Heart left ventricle (tissue), 16 donors: Measurements from ENCODE around the gene ZNF536. TPM values are rescaled to one million over a fixed set of nuclear protein-coding genes. Genes with fewer than 3 reads are reported as not detected.

Experiments used
- ATAC-seq, 4 donors: fragments of 200-7000 bp; cut with Tn5 transposase; one replicate each; pipeline ENCODE4 v1.9.1; 2020 to 2022; ENCODE audit warnings: moderate library complexity in 4 of 4, mild to moderate bottlenecking in 3 of 4, moderate number of reproducible peaks in 1 of 4
- DNase-seq, 5 donors: peaks; one replicate each; pipeline ENCODE4 v3.0.0-alpha.2; 2020
- H3K27ac ChIP-seq, 12 donors: fragments of 200-600 bp; sonication (generic) in 4 of 12; one replicate each; pipeline versions ENCODE4 v1.5.0 to v1.8.0; 2016 to 2022; ENCODE audit warnings: mild to moderate bottlenecking in 2 of 12
- H3K27me3 ChIP-seq, 9 donors: fragments of 200-600 bp; sonication (generic) in 2 of 9; one replicate each; pipeline versions ENCODE4 v1.5.1 to v1.8.0; 2016 to 2022; ENCODE audit warnings: mild to moderate bottlenecking in 3 of 9
- H3K36me3 ChIP-seq, 9 donors: fragments of 200-600 bp; sonication (generic) in 2 of 9; one replicate each; pipeline versions ENCODE4 v1.5.0 to v1.8.0; 2018 to 2022; ENCODE audit warnings: mild to moderate bottlenecking in 2 of 9
- H3K4me1 ChIP-seq, 12 donors: fragments of 200-600 bp; sonication (generic) in 4 of 12; one replicate each; pipeline versions ENCODE4 v1.5.0 to v1.8.0; 2016 to 2022; ENCODE audit warnings: mild to moderate bottlenecking in 3 of 12
- H3K4me3 ChIP-seq, 12 donors: fragments of 200-600 bp; sonication (generic) in 4 of 12; one replicate each; pipeline versions ENCODE4 v1.5.0 to v1.8.0; 2017 to 2022; ENCODE audit warnings: mild to moderate bottlenecking in 9 of 12, moderate library complexity in 4 of 12
- H3K9me3 ChIP-seq, 12 donors: fragments of 200-600 bp; sonication (generic) in 4 of 12; one replicate each; pipeline versions ENCODE4 v1.5.0 to v1.8.0; 2016 to 2022; ENCODE audit warnings: mild to moderate bottlenecking in 1 of 12
- CTCF ChIP-seq, 12 donors: fragments of 200-600 bp; sonication (generic) in 4 of 12; IDR thresholded peaks; one replicate each; pipeline versions ENCODE4 v1.5.0 to v1.8.0; 2018 to 2022; ENCODE audit warnings: antibody characterized with exemption in 12 of 12, mild to moderate bottlenecking in 5 of 12
- POLR2A ChIP-seq, 2 donors: fragments of 450-650 bp; IDR thresholded peaks; one replicate each; pipeline ENCODE4 v1.6.1; 2017; ENCODE audit warnings: antibody characterized with exemption in 2 of 2, mild to moderate bottlenecking in 2 of 2, moderate library complexity in 2 of 2
- WGBS, 4 donors: extraction: QIAGEN DNeasy Blood & Tissue Kit in 2 of 4; methylation state at CpG; one replicate each; pipeline versions ENCODE4 v1.1.5 to v1.1.7; 2013 to 2018; 5-methylcytosine and 5-hydroxymethylcytosine counted together
- intact Hi-C, 10 donors: fragments of 100-400 bp; cut with DNase I; formaldehyde crosslinking; loops; one replicate each; pipeline versions ENCODE4 v1.11.1 to v1.14.2; 2022
- polyA plus RNA-seq, 2 donors: library from polyadenylated mRNA; stranded (reverse); fragments of 200-250 nt; gene quantifications; one replicate each; pipeline ENCODE4 v1.2.3, GENCODE V29; 2013
- total RNA-seq, 9 donors: library from RNA; depleted of rRNA in 2 of 9; stranded (reverse); fragments of >200 nt in 2 of 9; fragmentation: NEBNext Ultra II Directional in 3 of 9; extraction: Animal tissue kit (Norgen Biotek cat#: 25700) in 3 of 9; gene quantifications; one replicate each; pipeline versions ENCODE4 v1.1.0 to v1.2.4, GENCODE V29; 2016 to 2023
- donor health status: ischemic (EF 13 %, LVEDD 7.1; RV severe dilation, severe dysfunction).
- donor health status: healthy with polysubstance abuse.
- donor health status: DM: no; HTN: yes; CAD: no.
- donor health status: DM: no; HTN: no; CAD: no.
- donor health status: ischemic (EF 25% LVEDD 6.9; RV normal size, moderate dysfunction).
- donor health status: ischemic (EF 25% LVEDD 5.7; RV mildly dilated, moderate dysfunction).
- donor health status: healthy.
- donor health status: DM: yes; HTN: yes; CAD: no.
- donor health status: ischemic (EF 35%, LVEDD 5.7; RV mildly dilated, moderate dysfunction).
- donor health status: nonischemic (EF 11% LVEDD 7.7; RV severe dilation, severe dysfunction).
- donor health status: DM: yes; HTN: yes; CAD: no.
- donor health status: PGD.
- donor health status: ischemic (EF 29% LVEDD 5.4; RV normal size, mild dysfunction).
- donor health status: nonischemic (EF 23%, LVEDD 6.1; RV moderate dilation, normal function).

ZNF536 gene
- total and polyA plus RNA-seq, 11 donors: 0.17 to 10.1 (median 2.0) TPM

GRCh38 chr19:30325676-30326392 lies 46.4 kb upstream of the ZNF536 start:
- Histone ChIP-seq H3K36me3 (no peaks in the 10 kb centered on the region), H3K27me3 (no peaks in the 10 kb centered on the region), H3K4me1 (peaks cover 0 to 13% (median 2%) of the 10 kb centered on the region in 12 donors), H3K4me3 (no peak overlapping the region), H3K9me3 (no peaks in the 10 kb centered on the region), H3K27ac (peak overlapping the region in 4 of 12 donors; percentile 19 to 51 (median 27))
- DNase-seq (peak in 4 of 5 donors; percentile 37 to 80 (median 58)), ATAC-seq (peak; percentile 78 to 95 (median 91))
- intact Hi-C loops: no loop called here
- 37 to 61% (median 51%) methylated on average over 10 to 12 of the region's 12 CpGs for WGBS, 4 donors
- no peak for TF ChIP-seq POLR2A (IDR thresholded peaks at IDR 0.05)
- TF ChIP-seq CTCF (IDR thresholded peaks at IDR 0.05): no peak

DNA sequence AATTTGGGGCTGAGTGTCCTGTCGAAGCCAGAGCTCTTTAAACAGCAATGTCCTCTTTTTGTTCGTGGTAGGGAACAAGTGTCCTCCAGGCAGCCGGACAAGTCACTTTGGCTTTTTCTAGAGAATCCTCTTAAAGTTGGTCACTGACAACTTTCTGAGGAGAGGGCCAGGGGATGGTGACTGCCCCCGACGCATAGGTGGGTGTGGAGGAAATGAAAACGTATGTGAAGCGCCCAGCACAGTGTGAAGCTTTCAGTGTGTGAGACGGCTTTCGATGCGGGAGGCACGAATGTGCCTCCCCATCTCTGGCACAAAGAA lies 45.8 kb upstream of the ZNF536 start:
- no peak for DNase-seq
- peaks cover 0 to 13% (median 2%) of the 10 kb centered on the region in 12 donors for H3K4me1 ChIP-seq
- peak overlapping the region in 3 of 12 donors; percentile 19 to 51 (median 19) for H3K27ac ChIP-seq
- H3K27me3 ChIP-seq: no peaks in the 10 kb centered on the region
- no peaks in the 10 kb centered on the region for H3K36me3 ChIP-seq
- WGBS, 4 donors: 61 to 69% (median 66%) methylated on average over 11 of the region's 11 CpGs
- no peak overlapping the region for H3K4me3 ChIP-seq
- no peaks in the 10 kb centered on the region for H3K9me3 ChIP-seq
- TF ChIP-seq POLR2A (IDR thresholded peaks at IDR 0.05): no peak
- peak in 2 of 4 donors; percentile 32 to 43 for ATAC-seq
- intact Hi-C loops: no loop called here

- H3K9me3 ChIP-seq: no peaks in the 10 kb centered on the region
- H3K4me3 ChIP-seq: no peak overlapping the region
- WGBS, 4 donors: 88 to 94% (median 91%) methylated on average over 3 of the region's 3 CpGs
- no peak overlapping the region for H3K27ac ChIP-seq
- no peaks in the 10 kb centered on the region for H3K36me3 ChIP-seq
- DNase-seq (no peak), ATAC-seq (no peak)
- TF ChIP-seq POLR2A (IDR thresholded peaks at IDR 0.05): no peak
- peaks cover 0 to 13% (median 2%) of the 10 kb centered on the region in 12 donors for H3K4me1 ChIP-seq
- intact Hi-C loops: no loop called here
- no peaks in the 10 kb centered on the region for H3K27me3 ChIP-seq
Measured at GRCh38 chr19:30327331-30327730, 44.9 kb upstream of the ZNF536 start.

GRCh38 chr19:30328096-30328495 lies 44.1 kb upstream of the ZNF536 start:
- intact Hi-C loops: no loop called here
- TF ChIP-seq CTCF (IDR thresholded peaks at IDR 0.05) (no peak), POLR2A (IDR thresholded peaks at IDR 0.05) (no peak)

GRCh38 chr19:30330266-30330665 lies 41.9 kb upstream of the ZNF536 start:
- ATAC-seq (no peak), DNase-seq (no peak)
- intact Hi-C loops: no loop called here
- peaks cover 0 to 12% (median 2%) of the 10 kb centered on the region in 12 donors for H3K4me1 ChIP-seq
- H3K9me3 ChIP-seq: no peaks in the 10 kb centered on the region
- H3K4me3 ChIP-seq: no peak overlapping the region
- TF ChIP-seq CTCF (IDR thresholded peaks at IDR 0.05) (no peak), POLR2A (IDR thresholded peaks at IDR 0.05) (no peak)
- no peaks in the 10 kb centered on the region for H3K36me3 ChIP-seq
- H3K27me3 ChIP-seq: no peaks in the 10 kb centered on the region
- WGBS, 4 donors: 53 to 74% (median 58%) methylated on average over 4 of the region's 4 CpGs
- H3K27ac ChIP-seq: no peak overlapping the region

More at GRCh38 chr19:30328096-30328495, 44.1 kb upstream of the ZNF536 start:
- Histone ChIP-seq H3K9me3 (no peaks in the 10 kb centered on the region), H3K27me3 (no peaks in the 10 kb centered on the region), H3K4me3 (no peak overlapping the region), H3K36me3 (no peaks in the 10 kb centered on the region), H3K4me1 (peaks cover 0 to 13% (median 2%) of the 10 kb centered on the region in 12 donors), H3K27ac (no peak overlapping the region)
- WGBS, 4 donors: 92 to 96% (median 94%) methylated on average over 3 of the region's 3 CpGs
- DNase-seq: no peak
- no peak for ATAC-seq
